ENCODE measurements around the gene ARHGEF28.
A peak's percentile ranks its signal among the peaks of the same experiment; 100 is the strongest.

ARHGEF28 gene

GRCh38 chr5:73636408-73636807, 10.4 kb downstream of the ARHGEF28 start:
- H2AK5ac ChIP-seq (ENCODE audit: low read length, severe bottlenecking): peak overlapping the region; percentile 89
- H3K4me2 ChIP-seq (ENCODE audit: low read length, poor library complexity, severe bottlenecking): no peak overlapping the region
- peaks cover 0 to 4% of the 10 kb centered on the region in 2 experiments for H3K36me3 ChIP-seq (ENCODE audit: control insufficient read depth in 1 of 2, insufficient read depth in 2 of 2, low read depth in 1 of 2, low read length in 2 of 2)
- H3K4me3 ChIP-seq (ENCODE audit: insufficient read depth in 1 of 2, low read depth in 1 of 2, low read length in 2 of 2): no peak overlapping the region
- no peak overlapping the region for H2BK12ac ChIP-seq (ENCODE audit: low read length in 2 of 2)
- no peak for DNase-seq
- H3K27me3 ChIP-seq (ENCODE audit: control insufficient read depth in 1 of 2, insufficient read depth in 1 of 2, low read length in 2 of 2): no peaks in the 10 kb centered on the region
- H3K18ac ChIP-seq (ENCODE audit: low read depth in 1 of 2, low read length in 2 of 2): no peak overlapping the region
- H3K9ac ChIP-seq (ENCODE audit: low read length): no peak overlapping the region
- 91% methylated on average over 2 of the region's 3 CpGs for whole genome bisulfite sequencing
- H2BK5ac ChIP-seq (ENCODE audit: low read depth, low read length, poor library complexity, severe bottlenecking): no peak overlapping the region
- peak overlapping the region; percentile 16 for H3K27ac ChIP-seq (ENCODE audit: low read length, poor library complexity, severe bottlenecking)
- no peak overlapping the region for H2BK15ac ChIP-seq (ENCODE audit: low read depth, poor library complexity, severe bottlenecking)
- no peak overlapping the region for H3K23ac ChIP-seq (ENCODE audit: low read length in 2 of 2)
- H4K91ac ChIP-seq (ENCODE audit: low read length): no peak overlapping the region
- no peak overlapping the region for H2AFZ ChIP-seq (ENCODE audit: low read depth, low read length)
- no peak overlapping the region for H3K14ac ChIP-seq (ENCODE audit: low read length in 2 of 2)
- H2BK120ac ChIP-seq (ENCODE audit: low read depth, low read length): no peak overlapping the region
- no peak overlapping the region for H4K8ac ChIP-seq (ENCODE audit: low read length)
- no peaks in the 10 kb centered on the region for H3K9me3 ChIP-seq (ENCODE audit: control insufficient read depth, low read length)
- peaks cover 2% of the 10 kb centered on the region for H3K79me1 ChIP-seq (replicated peaks; ENCODE audit: low read length, poor library complexity, severe bottlenecking)
- H3K4me1 ChIP-seq (ENCODE audit: control insufficient read depth, insufficient read depth, low read depth, low read length): peaks cover 7% of the 10 kb centered on the region
- no peak overlapping the region for H3K4ac ChIP-seq (ENCODE audit: low read depth in 1 of 2, low read length in 2 of 2)

- no peak overlapping the region for H2BK15ac ChIP-seq (ENCODE audit: low read depth, poor library complexity, severe bottlenecking)
- H3K23ac ChIP-seq (ENCODE audit: low read length in 2 of 2): no peak overlapping the region
- no peak overlapping the region for H3K9ac ChIP-seq (ENCODE audit: low read length)
- no peak overlapping the region for H2BK12ac ChIP-seq (ENCODE audit: low read length in 2 of 2)
- H3K4ac ChIP-seq (ENCODE audit: low read depth in 1 of 2, low read length in 2 of 2): no peak overlapping the region
- no peak overlapping the region for H3K4me3 ChIP-seq (ENCODE audit: insufficient read depth in 1 of 2, low read depth in 1 of 2, low read length in 2 of 2)
- no peak overlapping the region for H3K18ac ChIP-seq (ENCODE audit: low read depth in 1 of 2, low read length in 2 of 2)
- no peak overlapping the region for H2BK120ac ChIP-seq (ENCODE audit: low read depth, low read length)
- no peaks in the 10 kb centered on the region for H3K9me3 ChIP-seq (ENCODE audit: control insufficient read depth, low read length)
- H4K91ac ChIP-seq (ENCODE audit: low read length): no peak overlapping the region
- no peak for DNase-seq
- H4K8ac ChIP-seq (ENCODE audit: low read length): no peak overlapping the region
- 79% methylated on average over 2 of the region's 2 CpGs for WGBS
- no peak overlapping the region for H3K14ac ChIP-seq (ENCODE audit: low read length in 2 of 2)
- H2BK5ac ChIP-seq (ENCODE audit: low read depth, low read length, poor library complexity, severe bottlenecking): no peak overlapping the region
- H3K27ac ChIP-seq (ENCODE audit: low read length, poor library complexity, severe bottlenecking): peak overlapping the region; percentile 88
- peaks cover 0 to 4% of the 10 kb centered on the region in 2 experiments for H3K36me3 ChIP-seq (ENCODE audit: control insufficient read depth in 1 of 2, insufficient read depth in 2 of 2, low read depth in 1 of 2, low read length in 2 of 2)
- H3K4me2 ChIP-seq (ENCODE audit: low read length, poor library complexity, severe bottlenecking): no peak overlapping the region
- H3K4me1 ChIP-seq (ENCODE audit: control insufficient read depth, insufficient read depth, low read depth, low read length): peaks cover 7% of the 10 kb centered on the region
- no peak overlapping the region for H2AK5ac ChIP-seq (ENCODE audit: low read length, severe bottlenecking)
- H3K79me1 ChIP-seq (replicated peaks; ENCODE audit: low read length, poor library complexity, severe bottlenecking): peaks cover 2% of the 10 kb centered on the region
- no peak overlapping the region for H2AFZ ChIP-seq (ENCODE audit: low read depth, low read length)
- no peaks in the 10 kb centered on the region for H3K27me3 ChIP-seq (ENCODE audit: control insufficient read depth in 1 of 2, insufficient read depth in 1 of 2, low read length in 2 of 2)
These were observed 11.6 kb downstream of the ARHGEF28 start for GRCh38 chr5:73637565-73637964.

- H3K4me1 ChIP-seq (ENCODE audit: control insufficient read depth, insufficient read depth, low read depth, low read length): peaks cover 4% of the 10 kb centered on the region
- no peaks in the 10 kb centered on the region for H3K27me3 ChIP-seq (ENCODE audit: control insufficient read depth in 1 of 2, insufficient read depth in 1 of 2, low read length in 2 of 2)
- H2AK5ac ChIP-seq (ENCODE audit: low read length, severe bottlenecking): no peak overlapping the region
- no peak overlapping the region for H3K23ac ChIP-seq (ENCODE audit: low read length in 2 of 2)
- no peaks in the 10 kb centered on the region for H3K79me1 ChIP-seq (replicated peaks; ENCODE audit: low read length, poor library complexity, severe bottlenecking)
- no peak overlapping the region for H2BK12ac ChIP-seq (ENCODE audit: low read length in 2 of 2)
- H3K9me3 ChIP-seq (ENCODE audit: control insufficient read depth, low read length): no peaks in the 10 kb centered on the region
- H3K9ac ChIP-seq (ENCODE audit: low read length): no peak overlapping the region
- no CpG with 5 or more reads among the region's 4 CpGs for WGBS
- no peak overlapping the region for H3K14ac ChIP-seq (ENCODE audit: low read length in 2 of 2)
- no peak overlapping the region for H3K18ac ChIP-seq (ENCODE audit: low read depth in 1 of 2, low read length in 2 of 2)
- no peak overlapping the region for H3K4ac ChIP-seq (ENCODE audit: low read depth in 1 of 2, low read length in 2 of 2)
- H2BK5ac ChIP-seq (ENCODE audit: low read depth, low read length, poor library complexity, severe bottlenecking): peak overlapping the region; percentile 66
- no peak overlapping the region for H2BK120ac ChIP-seq (ENCODE audit: low read depth, low read length)
- H4K8ac ChIP-seq (ENCODE audit: low read length): no peak overlapping the region
- H3K4me3 ChIP-seq (ENCODE audit: insufficient read depth in 1 of 2, low read depth in 1 of 2, low read length in 2 of 2): no peak overlapping the region
- H2BK15ac ChIP-seq (ENCODE audit: low read depth, poor library complexity, severe bottlenecking): no peak overlapping the region
- no peak overlapping the region for H3K4me2 ChIP-seq (ENCODE audit: low read length, poor library complexity, severe bottlenecking)
- H2AFZ ChIP-seq (ENCODE audit: low read depth, low read length): no peak overlapping the region
- DNase-seq: peak; percentile 36
- no peak overlapping the region for H4K91ac ChIP-seq (ENCODE audit: low read length)
- H3K27ac ChIP-seq (ENCODE audit: low read length, poor library complexity, severe bottlenecking): peak overlapping the region; percentile 96
- no peaks in the 10 kb centered on the region for H3K36me3 ChIP-seq (ENCODE audit: control insufficient read depth in 1 of 2, insufficient read depth in 2 of 2, low read depth in 1 of 2, low read length in 2 of 2)
These were observed 12.5 kb downstream of the ARHGEF28 start for GRCh38 chr5:73638344-73639095.

- H3K4ac ChIP-seq (ENCODE audit: low read depth in 1 of 2, low read length in 2 of 2): no peak overlapping the region
- no peaks in the 10 kb centered on the region for H3K9me3 ChIP-seq (ENCODE audit: control insufficient read depth, low read length)
- H2BK5ac ChIP-seq (ENCODE audit: low read depth, low read length, poor library complexity, severe bottlenecking): peak overlapping the region; percentile 35
- peaks cover 7% of the 10 kb centered on the region for H3K4me1 ChIP-seq (ENCODE audit: control insufficient read depth, insufficient read depth, low read depth, low read length)
- peak overlapping the region; percentile 76 for H2AK5ac ChIP-seq (ENCODE audit: low read length, severe bottlenecking)
- peak; percentile 76 for DNase-seq
- no peak overlapping the region for H3K4me3 ChIP-seq (ENCODE audit: insufficient read depth in 1 of 2, low read depth in 1 of 2, low read length in 2 of 2)
- H2AFZ ChIP-seq (ENCODE audit: low read depth, low read length): no peak overlapping the region
- H2BK120ac ChIP-seq (ENCODE audit: low read depth, low read length): no peak overlapping the region
- no peak overlapping the region for H4K91ac ChIP-seq (ENCODE audit: low read length)
- no peak overlapping the region for H3K23ac ChIP-seq (ENCODE audit: low read length in 2 of 2)
- peak overlapping the region; percentile 45 for H3K27ac ChIP-seq (ENCODE audit: low read length, poor library complexity, severe bottlenecking)
- no peaks in the 10 kb centered on the region for H3K27me3 ChIP-seq (ENCODE audit: control insufficient read depth in 1 of 2, insufficient read depth in 1 of 2, low read length in 2 of 2)
- no peak overlapping the region for H3K14ac ChIP-seq (ENCODE audit: low read length in 2 of 2)
- H3K36me3 ChIP-seq (ENCODE audit: control insufficient read depth in 1 of 2, insufficient read depth in 2 of 2, low read depth in 1 of 2, low read length in 2 of 2): no peaks in the 10 kb centered on the region
- H3K4me2 ChIP-seq (ENCODE audit: low read length, poor library complexity, severe bottlenecking): no peak overlapping the region
- no peak overlapping the region for H3K18ac ChIP-seq (ENCODE audit: low read depth in 1 of 2, low read length in 2 of 2)
- H4K8ac ChIP-seq (ENCODE audit: low read length): no peak overlapping the region
- H3K79me1 ChIP-seq (replicated peaks; ENCODE audit: low read length, poor library complexity, severe bottlenecking): no peaks in the 10 kb centered on the region
- no peak overlapping the region for H2BK12ac ChIP-seq (ENCODE audit: low read length in 2 of 2)
- WGBS: 0% methylated on average over 1 of the region's 1 CpG
- no peak overlapping the region for H3K9ac ChIP-seq (ENCODE audit: low read length)
- H2BK15ac ChIP-seq (ENCODE audit: low read depth, poor library complexity, severe bottlenecking): no peak overlapping the region
These were observed 14.9 kb downstream of the ARHGEF28 start for GRCh38 chr5:73640861-73641320.

Measured in mesenchymal stem cell (in vitro differentiated cells and primary cell).